ENCODE data around the gene FAM221B. TPM values are rescaled to one million over a fixed set of nuclear protein-coding genes. Genes with fewer than 3 reads are reported as not detected.

Gene FAM221B
- polyA plus RNA-seq, 1 donor from 2014 or later: 0.09 TPM

- no peaks in the 10 kb centered on the region for H3K9me3 ChIP-seq (ENCODE audit: low read length)
- H3K27ac ChIP-seq (ENCODE audit: low read length): no peak overlapping the region
- no peak overlapping the region for H3K9ac ChIP-seq (ENCODE audit: low read length)
- no peak overlapping the region for H3K4me3 ChIP-seq (ENCODE audit: low read length)
- no peaks in the 10 kb centered on the region for H4K20me1 ChIP-seq (ENCODE audit: insufficient read depth)
- TF ChIP-seq SMC3 (conservative IDR thresholded peaks at IDR 0.05; ENCODE audit: poor library complexity): no peak
- no peak for TF ChIP-seq EP300 (conservative IDR thresholded peaks at IDR 0.05; ENCODE audit: poor library complexity, severe bottlenecking)
- no peak for TF ChIP-seq RAD21 (conservative IDR thresholded peaks at IDR 0.05)
- TF ChIP-seq POLR2AphosphoS5 (IDR thresholded peaks at IDR 0.05): no peak
- no peak for TF ChIP-seq MXI1 (conservative IDR thresholded peaks at IDR 0.05; ENCODE audit: poor library complexity, severe bottlenecking)
- TF ChIP-seq, protein P1, sequence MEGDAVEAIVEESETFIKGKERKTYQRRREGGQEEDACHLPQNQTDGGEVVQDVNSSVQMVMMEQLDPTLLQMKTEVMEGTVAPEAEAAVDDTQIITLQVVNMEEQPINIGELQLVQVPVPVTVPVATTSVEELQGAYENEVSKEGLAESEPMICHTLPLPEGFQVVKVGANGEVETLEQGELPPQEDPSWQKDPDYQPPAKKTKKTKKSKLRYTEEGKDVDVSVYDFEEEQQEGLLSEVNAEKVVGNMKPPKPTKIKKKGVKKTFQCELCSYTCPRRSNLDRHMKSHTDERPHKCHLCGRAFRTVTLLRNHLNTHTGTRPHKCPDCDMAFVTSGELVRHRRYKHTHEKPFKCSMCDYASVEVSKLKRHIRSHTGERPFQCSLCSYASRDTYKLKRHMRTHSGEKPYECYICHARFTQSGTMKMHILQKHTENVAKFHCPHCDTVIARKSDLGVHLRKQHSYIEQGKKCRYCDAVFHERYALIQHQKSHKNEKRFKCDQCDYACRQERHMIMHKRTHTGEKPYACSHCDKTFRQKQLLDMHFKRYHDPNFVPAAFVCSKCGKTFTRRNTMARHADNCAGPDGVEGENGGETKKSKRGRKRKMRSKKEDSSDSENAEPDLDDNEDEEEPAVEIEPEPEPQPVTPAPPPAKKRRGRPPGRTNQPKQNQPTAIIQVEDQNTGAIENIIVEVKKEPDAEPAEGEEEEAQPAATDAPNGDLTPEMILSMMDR (IDR thresholded peaks at IDR 0.05; ENCODE audit: poor library complexity, severe bottlenecking): no peak
- no peak for TF ChIP-seq TAF1 (IDR thresholded peaks at IDR 0.05; ENCODE audit: low read depth)
- no peak for TF ChIP-seq EZH2 (IDR thresholded peaks at IDR 0.05; ENCODE audit: borderline replicate concordance, insufficient read depth, low read length, poor library complexity, severe bottlenecking)
- TF ChIP-seq, protein P2, sequence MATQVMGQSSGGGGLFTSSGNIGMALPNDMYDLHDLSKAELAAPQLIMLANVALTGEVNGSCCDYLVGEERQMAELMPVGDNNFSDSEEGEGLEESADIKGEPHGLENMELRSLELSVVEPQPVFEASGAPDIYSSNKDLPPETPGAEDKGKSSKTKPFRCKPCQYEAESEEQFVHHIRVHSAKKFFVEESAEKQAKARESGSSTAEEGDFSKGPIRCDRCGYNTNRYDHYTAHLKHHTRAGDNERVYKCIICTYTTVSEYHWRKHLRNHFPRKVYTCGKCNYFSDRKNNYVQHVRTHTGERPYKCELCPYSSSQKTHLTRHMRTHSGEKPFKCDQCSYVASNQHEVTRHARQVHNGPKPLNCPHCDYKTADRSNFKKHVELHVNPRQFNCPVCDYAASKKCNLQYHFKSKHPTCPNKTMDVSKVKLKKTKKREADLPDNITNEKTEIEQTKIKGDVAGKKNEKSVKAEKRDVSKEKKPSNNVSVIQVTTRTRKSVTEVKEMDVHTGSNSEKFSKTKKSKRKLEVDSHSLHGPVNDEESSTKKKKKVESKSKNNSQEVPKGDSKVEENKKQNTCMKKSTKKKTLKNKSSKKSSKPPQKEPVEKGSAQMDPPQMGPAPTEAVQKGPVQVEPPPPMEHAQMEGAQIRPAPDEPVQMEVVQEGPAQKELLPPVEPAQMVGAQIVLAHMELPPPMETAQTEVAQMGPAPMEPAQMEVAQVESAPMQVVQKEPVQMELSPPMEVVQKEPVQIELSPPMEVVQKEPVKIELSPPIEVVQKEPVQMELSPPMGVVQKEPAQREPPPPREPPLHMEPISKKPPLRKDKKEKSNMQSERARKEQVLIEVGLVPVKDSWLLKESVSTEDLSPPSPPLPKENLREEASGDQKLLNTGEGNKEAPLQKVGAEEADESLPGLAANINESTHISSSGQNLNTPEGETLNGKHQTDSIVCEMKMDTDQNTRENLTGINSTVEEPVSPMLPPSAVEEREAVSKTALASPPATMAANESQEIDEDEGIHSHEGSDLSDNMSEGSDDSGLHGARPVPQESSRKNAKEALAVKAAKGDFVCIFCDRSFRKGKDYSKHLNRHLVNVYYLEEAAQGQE (IDR thresholded peaks at IDR 0.05; ENCODE audit: borderline replicate concordance): no peak
- H3F3A ChIP-seq (ENCODE audit: insufficient read depth, low read length, poor library complexity, severe bottlenecking): no peaks in the 10 kb centered on the region
- H3K4me2 ChIP-seq (ENCODE audit: low read length): no peak overlapping the region
- no peaks in the 10 kb centered on the region for H3K27me3 ChIP-seq (ENCODE audit: insufficient read depth, low read depth, low read length)
- no peaks in the 10 kb centered on the region for H3K79me2 ChIP-seq (replicated peaks; ENCODE audit: insufficient read depth, low read length)
- no peaks in the 10 kb centered on the region for H3K9me2 ChIP-seq (ENCODE audit: insufficient read depth, low read length)
- peaks cover 4% of the 10 kb centered on the region for H3K36me3 ChIP-seq (ENCODE audit: insufficient read depth, low read length)
- no peak overlapping the region for H2AFZ ChIP-seq (ENCODE audit: low read depth, low read length)
These were observed 14.3 kb upstream of the FAM221B start for GRCh38 chr9:35842795-35843194.

- peaks cover 4% of the 10 kb centered on the region for H3K36me3 ChIP-seq (ENCODE audit: insufficient read depth, low read length)
- TF ChIP-seq RAD21 (conservative IDR thresholded peaks at IDR 0.05) (no peak), POLR2AphosphoS5 (IDR thresholded peaks at IDR 0.05) (no peak), MXI1 (conservative IDR thresholded peaks at IDR 0.05; ENCODE audit: poor library complexity, severe bottlenecking) (no peak), SMC3 (conservative IDR thresholded peaks at IDR 0.05; ENCODE audit: poor library complexity) (no peak), EZH2 (IDR thresholded peaks at IDR 0.05; ENCODE audit: borderline replicate concordance, insufficient read depth, low read length, poor library complexity, severe bottlenecking) (no peak)
- TF ChIP-seq, protein P1 (IDR thresholded peaks at IDR 0.05; ENCODE audit: poor library complexity, severe bottlenecking): no peak
- TF ChIP-seq, protein P2 (IDR thresholded peaks at IDR 0.05; ENCODE audit: borderline replicate concordance): no peak
- no peak overlapping the region for H3K4me3 ChIP-seq (ENCODE audit: low read length)
These were observed 13.7 kb upstream of the FAM221B start for GRCh38 chr9:35842020-35842745.

More at GRCh38 chr9:35842020-35842745, 13.7 kb upstream of the FAM221B start:
- no peaks in the 10 kb centered on the region for H4K20me1 ChIP-seq (ENCODE audit: insufficient read depth)
- no peaks in the 10 kb centered on the region for H3K79me2 ChIP-seq (replicated peaks; ENCODE audit: insufficient read depth, low read length)
- no peak overlapping the region for H2AFZ ChIP-seq (ENCODE audit: low read depth, low read length)
- no peak overlapping the region for H3K9ac ChIP-seq (ENCODE audit: low read length)
- H3K4me2 ChIP-seq (ENCODE audit: low read length): no peak overlapping the region
- no peaks in the 10 kb centered on the region for H3K27me3 ChIP-seq (ENCODE audit: insufficient read depth, low read depth, low read length)
- H3K27ac ChIP-seq (ENCODE audit: low read length): no peak overlapping the region
- no peaks in the 10 kb centered on the region for H3K9me3 ChIP-seq (ENCODE audit: low read length)
- no peaks in the 10 kb centered on the region for H3K9me2 ChIP-seq (ENCODE audit: insufficient read depth, low read length)
- H3F3A ChIP-seq (ENCODE audit: insufficient read depth, low read length, poor library complexity, severe bottlenecking): no peaks in the 10 kb centered on the region

Data from neural cell (in vitro differentiated cells).